OCI-LY7 (cell line): Measurements from ENCODE around the gene IER5L.

Experiments
- EZH2phosphoT487 ChIP-seq: fragments of 200-600 bp; sonication (generic); IDR thresholded peaks from 2 replicates; pipeline ENCODE4 v1.6.1; 2018; ENCODE audit warnings: low read depth, borderline replicate concordance, mild to moderate bottlenecking, mixed run types, antibody characterized with exemption, low read length, moderate library complexity, mixed read lengths
- TF ChIP-seq, protein P1 (sequence below): fragments of 200-600 bp; sonication (generic); conservative IDR thresholded peaks from 2 replicates; pipeline ENCODE4 v1.5.1; 2014; ENCODE audit warnings: mild to moderate bottlenecking, antibody characterized with exemption, low read length, moderate library complexity, mixed read lengths

DNA sequence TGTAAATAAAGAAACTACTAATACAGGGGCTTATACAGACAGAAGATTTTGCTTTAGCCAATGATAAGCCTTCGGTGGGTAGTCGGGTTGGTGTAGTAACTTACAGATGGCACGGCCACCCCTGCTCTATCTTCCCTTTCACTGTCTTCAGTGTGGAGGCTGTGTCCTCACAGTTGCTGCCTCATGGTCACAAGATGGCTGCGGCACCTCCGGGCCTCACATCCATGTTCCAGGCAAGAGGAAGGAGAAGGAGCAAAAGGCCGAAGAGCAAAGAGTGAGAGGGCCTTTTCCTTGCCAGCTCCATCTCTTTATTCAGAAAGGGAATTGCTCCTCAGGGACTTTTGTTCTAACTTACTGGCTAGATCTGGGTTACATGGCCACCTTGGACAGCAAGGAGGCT is 22.2 kb upstream of the IER5L start:
- TF ChIP-seq, protein P1, sequence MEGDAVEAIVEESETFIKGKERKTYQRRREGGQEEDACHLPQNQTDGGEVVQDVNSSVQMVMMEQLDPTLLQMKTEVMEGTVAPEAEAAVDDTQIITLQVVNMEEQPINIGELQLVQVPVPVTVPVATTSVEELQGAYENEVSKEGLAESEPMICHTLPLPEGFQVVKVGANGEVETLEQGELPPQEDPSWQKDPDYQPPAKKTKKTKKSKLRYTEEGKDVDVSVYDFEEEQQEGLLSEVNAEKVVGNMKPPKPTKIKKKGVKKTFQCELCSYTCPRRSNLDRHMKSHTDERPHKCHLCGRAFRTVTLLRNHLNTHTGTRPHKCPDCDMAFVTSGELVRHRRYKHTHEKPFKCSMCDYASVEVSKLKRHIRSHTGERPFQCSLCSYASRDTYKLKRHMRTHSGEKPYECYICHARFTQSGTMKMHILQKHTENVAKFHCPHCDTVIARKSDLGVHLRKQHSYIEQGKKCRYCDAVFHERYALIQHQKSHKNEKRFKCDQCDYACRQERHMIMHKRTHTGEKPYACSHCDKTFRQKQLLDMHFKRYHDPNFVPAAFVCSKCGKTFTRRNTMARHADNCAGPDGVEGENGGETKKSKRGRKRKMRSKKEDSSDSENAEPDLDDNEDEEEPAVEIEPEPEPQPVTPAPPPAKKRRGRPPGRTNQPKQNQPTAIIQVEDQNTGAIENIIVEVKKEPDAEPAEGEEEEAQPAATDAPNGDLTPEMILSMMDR = no peak
- no peak for TF ChIP-seq EZH2phosphoT487
